Sigmoid colon (tissue), 4 donors: ENCODE results near the gene ZDHHC13.

Experiments used
- EP300 ChIP-seq, 4 donors: sonication (generic); formaldehyde crosslinking; IDR thresholded peaks; one replicate each; pipeline ENCODE4 v1.6.1; 2017; ENCODE audit warnings: antibody characterized with exemption in 4 of 4
- POLR2A ChIP-seq, 2 donors: fragments of 450-650 bp; IDR thresholded peaks; one replicate each; pipeline ENCODE4 v1.6.1; 2016; ENCODE audit warnings: antibody characterized with exemption in 2 of 2, mild to moderate bottlenecking in 2 of 2, moderate library complexity in 2 of 2
- POLR2AphosphoS5 ChIP-seq, 4 donors: sonication (generic); formaldehyde crosslinking; IDR thresholded peaks; one replicate each; pipeline ENCODE4 v1.6.1; 2017; ENCODE audit warnings: antibody characterized with exemption in 4 of 4
- TF ChIP-seq, protein P1 (sequence below), 4 experiments: fragments of 450-650 bp in 3 of 4; fragments of 200-600 bp in 1 of 4; IDR thresholded peaks; one replicate each; pipeline ENCODE4 v1.5.1; 2016 to 2019; ENCODE audit warnings: antibody characterized with exemption in 4 of 4, mild to moderate bottlenecking in 3 of 4, moderate library complexity in 2 of 4

DNA sequence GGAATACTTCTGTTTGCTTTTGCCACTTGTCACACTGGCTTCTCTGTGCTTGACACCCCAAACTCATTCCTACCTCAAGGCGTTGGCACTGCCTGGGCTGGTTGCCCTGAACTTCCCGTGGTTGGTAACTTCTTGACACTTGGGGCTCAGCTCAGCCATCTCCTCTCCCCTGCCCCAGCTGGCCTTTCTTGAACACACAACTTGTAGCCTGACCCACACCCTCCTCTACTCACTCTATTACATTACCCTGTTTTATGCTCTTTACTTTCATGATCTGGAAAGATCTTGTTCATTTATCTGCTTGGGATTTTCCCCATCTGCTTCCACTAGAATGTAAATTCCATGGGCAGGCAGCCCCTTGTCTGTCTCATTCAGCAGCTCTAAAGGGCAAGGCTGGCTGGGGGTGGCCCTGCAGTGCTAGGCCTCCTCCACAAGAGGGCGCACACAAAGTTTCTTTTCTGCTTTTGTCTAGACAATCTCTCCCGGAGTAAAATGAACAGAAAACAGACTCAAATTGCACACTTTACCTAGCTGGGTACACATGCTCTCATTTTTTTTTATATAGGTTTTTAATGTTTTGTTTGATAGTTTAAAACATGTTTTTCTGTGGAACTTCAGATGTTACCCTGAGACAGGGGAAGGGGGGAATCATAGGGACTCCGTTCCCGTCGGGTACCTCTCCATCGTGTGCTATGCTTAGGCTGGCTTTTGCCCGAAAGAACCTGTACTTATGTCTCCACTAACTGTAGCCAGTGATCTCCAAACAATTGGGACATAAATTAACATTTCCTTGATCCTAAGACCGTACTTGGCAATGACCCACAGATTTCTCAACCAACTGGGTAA, 40.0 kb upstream of the ZDHHC13 start:
- TF ChIP-seq, protein P1, sequence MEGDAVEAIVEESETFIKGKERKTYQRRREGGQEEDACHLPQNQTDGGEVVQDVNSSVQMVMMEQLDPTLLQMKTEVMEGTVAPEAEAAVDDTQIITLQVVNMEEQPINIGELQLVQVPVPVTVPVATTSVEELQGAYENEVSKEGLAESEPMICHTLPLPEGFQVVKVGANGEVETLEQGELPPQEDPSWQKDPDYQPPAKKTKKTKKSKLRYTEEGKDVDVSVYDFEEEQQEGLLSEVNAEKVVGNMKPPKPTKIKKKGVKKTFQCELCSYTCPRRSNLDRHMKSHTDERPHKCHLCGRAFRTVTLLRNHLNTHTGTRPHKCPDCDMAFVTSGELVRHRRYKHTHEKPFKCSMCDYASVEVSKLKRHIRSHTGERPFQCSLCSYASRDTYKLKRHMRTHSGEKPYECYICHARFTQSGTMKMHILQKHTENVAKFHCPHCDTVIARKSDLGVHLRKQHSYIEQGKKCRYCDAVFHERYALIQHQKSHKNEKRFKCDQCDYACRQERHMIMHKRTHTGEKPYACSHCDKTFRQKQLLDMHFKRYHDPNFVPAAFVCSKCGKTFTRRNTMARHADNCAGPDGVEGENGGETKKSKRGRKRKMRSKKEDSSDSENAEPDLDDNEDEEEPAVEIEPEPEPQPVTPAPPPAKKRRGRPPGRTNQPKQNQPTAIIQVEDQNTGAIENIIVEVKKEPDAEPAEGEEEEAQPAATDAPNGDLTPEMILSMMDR (IDR thresholded peaks at IDR 0.05) = peak; percentile 45 to 98 (median 78)
- TF ChIP-seq POLR2AphosphoS5 (IDR thresholded peaks at IDR 0.05) = no peak
- TF ChIP-seq POLR2A (IDR thresholded peaks at IDR 0.05) = no peak
- TF ChIP-seq EP300 (IDR thresholded peaks at IDR 0.05) = no peak
